ENCODE data around the gene GPD2.

DNA sequence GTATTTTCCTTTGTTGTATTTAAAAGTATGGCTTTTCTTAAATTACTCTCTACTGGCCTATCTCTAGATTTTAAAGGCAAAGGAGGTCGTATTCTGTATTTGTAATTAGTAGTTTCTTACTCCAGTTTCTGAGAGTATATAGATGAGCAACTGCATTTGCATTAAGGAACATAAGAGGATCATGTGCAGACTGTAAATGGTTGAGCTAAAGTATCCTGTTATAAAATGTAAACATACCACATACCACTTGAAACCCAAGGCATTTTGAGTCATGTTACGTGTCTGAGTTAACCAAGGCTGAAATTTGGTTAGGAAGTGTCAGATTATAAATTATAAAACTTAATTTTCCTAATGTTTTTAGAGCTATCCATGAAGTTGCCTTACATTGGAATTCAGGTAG, 76.3 kb downstream of the GPD2 start:
- TF ChIP-seq CTCF (IDR thresholded peaks at IDR 0.05) (no peak), POLR2A (IDR thresholded peaks at IDR 0.05; ENCODE audit: low read depth) (no peak), EP300 (IDR thresholded peaks at IDR 0.05) (no peak)
